Mesenchymal stem cell (in vitro differentiated cells and primary cell): ENCODE results near the gene HLA-B.

Experiments
- DNase-seq: peaks from one replicate; pipeline ENCODE4 v3.0.0-alpha.2; 2013
- H2AFZ ChIP-seq: one replicate; pipeline ENCODE4 v1.6.1; 2013; ENCODE audit warnings: low read depth, mild to moderate bottlenecking, control low read depth, inconsistent platforms, low read length, moderate library complexity
- H2AK5ac ChIP-seq: 2 replicates; pipeline ENCODE4 v1.6.1; 2013; ENCODE audit warnings: low read length, moderate library complexity, mild to moderate bottlenecking, inconsistent platforms; ENCODE audit not compliant: severe bottlenecking
- H2BK120ac ChIP-seq: one replicate; pipeline ENCODE4 v1.6.1; 2013; ENCODE audit warnings: low read depth, mild to moderate bottlenecking, inconsistent platforms, low read length, moderate library complexity
- H2BK12ac ChIP-seq, 2 experiments: one replicate each; pipeline ENCODE4 v1.6.1; 2013; ENCODE audit warnings: inconsistent platforms in 2 of 2, low read length in 2 of 2, mild to moderate bottlenecking in 2 of 2, moderate library complexity in 2 of 2, control low read depth in 1 of 2
- H2BK15ac ChIP-seq: one replicate; pipeline ENCODE4 v1.6.1; 2013; ENCODE audit warnings: mild to moderate bottlenecking, low read depth, inconsistent platforms; ENCODE audit not compliant: poor library complexity, severe bottlenecking
- H2BK5ac ChIP-seq: 2 replicates; pipeline ENCODE4 v1.6.1; 2013; ENCODE audit warnings: low read depth, mild to moderate bottlenecking, low read length, control low read depth, inconsistent platforms; ENCODE audit not compliant: poor library complexity, severe bottlenecking
- H3K14ac ChIP-seq, 2 experiments: one replicate each; pipeline ENCODE4 v1.6.1; 2013; ENCODE audit warnings: inconsistent platforms in 2 of 2, low read length in 2 of 2, control low read depth in 1 of 2, mild to moderate bottlenecking in 1 of 2, moderate library complexity in 1 of 2
- H3K18ac ChIP-seq, 2 experiments: one replicate each; pipeline ENCODE4 v1.6.1; 2013; ENCODE audit warnings: inconsistent platforms in 2 of 2, low read length in 2 of 2, control low read depth in 1 of 2, low read depth in 1 of 2, mild to moderate bottlenecking in 1 of 2
- H3K23ac ChIP-seq, 2 experiments: one replicate each; pipeline ENCODE4 v1.6.1; 2013; ENCODE audit warnings: inconsistent platforms in 2 of 2, low read length in 2 of 2, mild to moderate bottlenecking in 2 of 2, moderate library complexity in 2 of 2, control low read depth in 1 of 2
- H3K27ac ChIP-seq: 2 replicates; pipeline ENCODE4 v1.5.1; 2013; ENCODE audit warnings: mild to moderate bottlenecking, moderate library complexity, low read length, control low read depth, inconsistent platforms; ENCODE audit not compliant: poor library complexity, severe bottlenecking
- H3K27me3 ChIP-seq, 2 experiments: 2 replicates each; pipeline versions ENCODE4 v1.6.1 to v1.7.0; 2013; ENCODE audit warnings: low read length in 2 of 2, mild to moderate bottlenecking in 2 of 2, moderate library complexity in 2 of 2, control low read depth in 1 of 2, inconsistent platforms in 1 of 2; ENCODE audit not compliant: control insufficient read depth in 1 of 2, insufficient read depth in 1 of 2
- H3K36me3 ChIP-seq, 2 experiments: 2 replicates each; pipeline versions ENCODE4 v1.6.1 to v1.7.0; 2013; ENCODE audit warnings: low read length in 2 of 2, control low read depth in 1 of 2, inconsistent platforms in 1 of 2, low read depth in 1 of 2, mild to moderate bottlenecking in 1 of 2; ENCODE audit not compliant: insufficient read depth in 2 of 2, control insufficient read depth in 1 of 2
- H3K4ac ChIP-seq, 2 experiments: one replicate each; pipeline ENCODE4 v1.6.1; 2013; ENCODE audit warnings: inconsistent platforms in 2 of 2, low read length in 2 of 2, mild to moderate bottlenecking in 2 of 2, moderate library complexity in 2 of 2, control low read depth in 1 of 2, low read depth in 1 of 2
- H3K4me1 ChIP-seq: 2 replicates; pipeline ENCODE4 v1.6.1; 2013; ENCODE audit warnings: low read depth, low read length, control low read depth; ENCODE audit not compliant: control insufficient read depth, insufficient read depth
- H3K4me2 ChIP-seq: 2 replicates; pipeline ENCODE4 v1.6.1; 2013; ENCODE audit warnings: low read length, mild to moderate bottlenecking, inconsistent platforms; ENCODE audit not compliant: poor library complexity, severe bottlenecking
- H3K4me3 ChIP-seq, 2 experiments: 2 replicates each; pipeline versions ENCODE4 v1.5.1 to v1.7.0; 2013; ENCODE audit warnings: low read length in 2 of 2, mild to moderate bottlenecking in 2 of 2, control low read depth in 1 of 2, low read depth in 1 of 2; ENCODE audit not compliant: insufficient read depth in 1 of 2
- H3K79me1 ChIP-seq: replicated peaks from 2 replicates; pipeline ENCODE4 v1.6.1; 2013; ENCODE audit warnings: mild to moderate bottlenecking, control low read depth, low read length, inconsistent platforms; ENCODE audit not compliant: poor library complexity, severe bottlenecking
- H3K9ac ChIP-seq: 2 replicates; pipeline ENCODE4 v1.7.0; 2013; ENCODE audit warnings: mild to moderate bottlenecking, low read length, moderate library complexity
- H3K9me3 ChIP-seq: 2 replicates; pipeline ENCODE4 v1.7.0; 2013; ENCODE audit warnings: mild to moderate bottlenecking, low read length; ENCODE audit not compliant: control insufficient read depth
- H4K8ac ChIP-seq: one replicate; pipeline ENCODE4 v1.6.1; 2013; ENCODE audit warnings: inconsistent platforms, mild to moderate bottlenecking, low read length, moderate library complexity
- H4K91ac ChIP-seq: one replicate; pipeline ENCODE4 v1.6.1; 2013; ENCODE audit warnings: mild to moderate bottlenecking, low read length, inconsistent platforms
- WGBS: methylation state at CpG from one replicate; pipeline ENCODE4 v1.1.7; 2013; ENCODE audit warnings: mixed read lengths; 5-methylcytosine and 5-hydroxymethylcytosine counted together

HLA-B gene

GRCh38 chr6:31328355-31328960 is 28.5 kb downstream of the HLA-B start:
- H3K79me1 ChIP-seq, result no peaks in the 10 kb centered on the region
- no peak overlapping the region for H3K4me2 ChIP-seq
- H2BK5ac ChIP-seq, result no peak overlapping the region
- H4K8ac ChIP-seq, result no peak overlapping the region
- no peaks in the 10 kb centered on the region for H3K4me1 ChIP-seq
- H3K18ac ChIP-seq, result no peak overlapping the region
- H3K27me3 ChIP-seq, result no peaks in the 10 kb centered on the region
- H4K91ac ChIP-seq, result no peak overlapping the region
- H3K36me3 ChIP-seq, result no peaks in the 10 kb centered on the region
- H3K4ac ChIP-seq, result no peak overlapping the region
- WGBS, result 45% methylated on average over 4 of the region's 7 CpGs
- no peak overlapping the region for H3K14ac ChIP-seq
- DNase-seq, result no peak
- H3K23ac ChIP-seq, result no peak overlapping the region
- no peak overlapping the region for H2BK15ac ChIP-seq
- H2AK5ac ChIP-seq, result no peak overlapping the region
- H2BK12ac ChIP-seq, result no peak overlapping the region
- H2BK120ac ChIP-seq, result no peak overlapping the region
- no peak overlapping the region for H3K4me3 ChIP-seq
- no peak overlapping the region for H3K9ac ChIP-seq
- H3K27ac ChIP-seq, result no peak overlapping the region
- no peak overlapping the region for H2AFZ ChIP-seq
- peaks cover 20% of the 10 kb centered on the region for H3K9me3 ChIP-seq

DNA sequence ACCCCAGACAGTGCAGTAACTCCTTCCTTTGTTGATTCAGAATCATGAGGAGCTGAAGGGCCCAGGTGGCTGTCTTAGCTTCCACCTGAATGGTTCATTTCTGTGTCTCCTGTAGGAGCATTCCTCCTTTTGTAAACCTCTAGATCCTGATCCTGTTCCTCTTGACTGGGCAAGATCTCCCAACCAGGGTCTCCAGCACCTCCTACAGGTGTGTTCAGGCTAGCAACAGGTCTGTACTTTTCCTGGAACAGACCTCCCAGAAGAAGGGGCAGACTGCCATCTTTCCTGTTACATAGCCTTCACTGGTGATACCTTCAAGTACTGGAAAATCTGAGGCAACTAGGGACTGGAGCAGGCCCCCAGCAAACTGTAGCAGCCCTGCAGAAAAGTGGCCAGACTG is 35.2 kb downstream of the HLA-B start:
- no peak overlapping the region for H4K8ac ChIP-seq
- H3K36me3 ChIP-seq, result no peaks in the 10 kb centered on the region
- no peak overlapping the region for H2BK5ac ChIP-seq
- H2AFZ ChIP-seq, result no peak overlapping the region
- no peak overlapping the region for H2AK5ac ChIP-seq
- H3K79me1 ChIP-seq, result no peaks in the 10 kb centered on the region
- no peak overlapping the region for H3K4me3 ChIP-seq
- H2BK12ac ChIP-seq, result no peak overlapping the region
- H3K18ac ChIP-seq, result no peak overlapping the region
- no peak overlapping the region for H2BK120ac ChIP-seq
- no peak overlapping the region for H3K14ac ChIP-seq
- H2BK15ac ChIP-seq, result no peak overlapping the region
- peaks cover 7% of the 10 kb centered on the region for H3K9me3 ChIP-seq
- no peak overlapping the region for H3K27ac ChIP-seq
- no peak overlapping the region for H3K23ac ChIP-seq
- H3K4me1 ChIP-seq, result no peaks in the 10 kb centered on the region
- no peak overlapping the region for H3K4ac ChIP-seq
- peaks cover 6 to 15% of the 10 kb centered on the region in 2 experiments for H3K27me3 ChIP-seq
- H3K4me2 ChIP-seq, result no peak overlapping the region
- no peak overlapping the region for H4K91ac ChIP-seq
- no peak for DNase-seq
- H3K9ac ChIP-seq, result no peak overlapping the region

- Histone ChIP-seq H3K9ac (no peak overlapping the region), H4K8ac (no peak overlapping the region), H3K18ac (no peak overlapping the region), H3K4ac (no peak overlapping the region), H3K4me1 (no peaks in the 10 kb centered on the region), H3K14ac (no peak overlapping the region), H4K91ac (no peak overlapping the region), H2BK5ac (no peak overlapping the region), H3K36me3 (no peaks in the 10 kb centered on the region), H2AFZ (no peak overlapping the region), H2AK5ac (no peak overlapping the region), H3K9me3 (peaks cover 7% of the 10 kb centered on the region), H2BK12ac (no peak overlapping the region), H3K79me1 (no peaks in the 10 kb centered on the region), H3K4me2 (no peak overlapping the region), H3K27ac (no peak overlapping the region), H3K4me3 (no peak overlapping the region), H2BK120ac (no peak overlapping the region), H2BK15ac (no peak overlapping the region), H3K23ac (no peak overlapping the region), H3K27me3 (peaks cover 6 to 15% of the 10 kb centered on the region in 2 experiments)
- WGBS, result no CpG with 5 or more reads among the region's 1 CpG
- DNase-seq, result no peak
Measured at GRCh38 chr6:31321005-31321707, 35.8 kb downstream of the HLA-B start.

DNA sequence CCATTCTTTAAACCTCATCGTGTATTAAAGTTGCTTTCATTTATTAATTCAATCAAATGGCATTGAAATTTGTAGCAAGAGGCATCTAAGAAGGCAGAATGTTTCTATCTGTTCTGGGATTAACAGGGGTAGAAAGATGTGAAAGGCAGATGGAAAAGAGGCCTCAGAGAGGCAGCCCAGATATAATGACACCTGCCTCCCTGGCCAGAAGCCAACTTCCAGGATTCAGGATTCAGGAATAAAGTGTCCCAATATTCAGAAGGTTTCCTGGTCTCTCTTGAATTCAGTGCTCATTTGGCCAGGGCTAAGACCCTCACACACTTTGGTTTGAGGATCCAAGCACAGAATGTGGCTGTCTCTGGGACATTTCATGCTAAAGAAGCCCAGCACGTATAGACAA is 39.9 kb downstream of the HLA-B start:
- H2AFZ ChIP-seq, result no peak overlapping the region
- no peak overlapping the region for H3K14ac ChIP-seq
- H3K4ac ChIP-seq, result no peak overlapping the region
- no peak overlapping the region for H3K4me3 ChIP-seq
- no peak overlapping the region for H3K23ac ChIP-seq
- H3K79me1 ChIP-seq, result no peaks in the 10 kb centered on the region
- H3K9me3 ChIP-seq, result peaks cover 2% of the 10 kb centered on the region
- no peak overlapping the region for H2BK12ac ChIP-seq
- H4K91ac ChIP-seq, result no peak overlapping the region
- no peaks in the 10 kb centered on the region for H3K4me1 ChIP-seq
- no peak overlapping the region for H3K18ac ChIP-seq
- peaks cover 18 to 31% of the 10 kb centered on the region in 2 experiments for H3K27me3 ChIP-seq
- no peak for DNase-seq
- H2BK15ac ChIP-seq, result no peak overlapping the region
- H4K8ac ChIP-seq, result no peak overlapping the region
- H2BK120ac ChIP-seq, result no peak overlapping the region
- no peak overlapping the region for H3K27ac ChIP-seq
- no peak overlapping the region for H2BK5ac ChIP-seq
- no peaks in the 10 kb centered on the region for H3K36me3 ChIP-seq
- H3K9ac ChIP-seq, result no peak overlapping the region
- 36% methylated on average over 1 of the region's 2 CpGs for WGBS
- H3K4me2 ChIP-seq, result no peak overlapping the region
- H2AK5ac ChIP-seq, result no peak overlapping the region
